Stimulated activated CD4-positive, alpha-beta T cell treated with anti-CD3 and anti-CD28 coated beads, Interleukin-4, amount 100 ng/mL, for 48 hours (primary cell): ENCODE data around the gene DLX3.

Source experiments
- DNase-seq, 2 donors: peaks; one replicate each; pipeline ENCODE4 v3.0.0-alpha.2; 2020; ENCODE audit warnings: low read depth in 2 of 2

DLX3 gene

GRCh38 chr17:50023520-50023919, 28.5 kb upstream of the DLX3 start:
- no peak for DNase-seq

DNA sequence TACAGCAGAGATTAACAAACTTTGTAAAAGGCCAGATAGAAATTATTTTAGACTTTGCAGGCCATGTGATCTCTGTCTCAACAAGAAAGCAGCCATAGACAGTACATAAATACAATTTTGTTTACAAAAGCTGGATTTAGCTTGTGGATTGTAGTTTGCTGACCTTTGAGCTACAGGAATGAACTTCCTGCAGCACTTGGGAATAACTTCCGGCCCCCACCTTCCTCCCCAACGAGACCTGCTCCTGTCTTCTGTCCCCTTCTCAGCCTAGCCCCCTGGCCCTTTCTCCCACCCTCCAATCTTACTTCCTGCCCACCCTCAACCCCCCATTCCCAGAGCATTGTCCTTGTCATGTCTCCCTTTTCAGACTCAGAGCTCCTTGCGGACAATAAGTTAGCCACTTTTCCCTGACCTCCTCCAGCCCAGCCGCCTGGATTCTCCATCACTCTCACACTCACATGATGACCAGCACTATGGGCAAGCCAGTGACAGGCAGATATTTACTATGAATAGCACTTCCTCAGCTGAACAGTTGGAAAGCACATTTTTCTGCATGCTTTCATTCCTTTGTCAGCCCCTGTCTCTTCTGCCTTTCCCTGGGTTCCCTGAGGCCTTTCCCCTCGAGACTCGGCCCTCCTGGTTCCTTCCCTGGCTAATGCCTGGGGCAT, 27.6 kb upstream of the DLX3 start:
- DNase-seq: no peak

GRCh38 chr17:50021681-50022370, 26.8 kb upstream of the DLX3 start:
- DNase-seq: no peak

DNA sequence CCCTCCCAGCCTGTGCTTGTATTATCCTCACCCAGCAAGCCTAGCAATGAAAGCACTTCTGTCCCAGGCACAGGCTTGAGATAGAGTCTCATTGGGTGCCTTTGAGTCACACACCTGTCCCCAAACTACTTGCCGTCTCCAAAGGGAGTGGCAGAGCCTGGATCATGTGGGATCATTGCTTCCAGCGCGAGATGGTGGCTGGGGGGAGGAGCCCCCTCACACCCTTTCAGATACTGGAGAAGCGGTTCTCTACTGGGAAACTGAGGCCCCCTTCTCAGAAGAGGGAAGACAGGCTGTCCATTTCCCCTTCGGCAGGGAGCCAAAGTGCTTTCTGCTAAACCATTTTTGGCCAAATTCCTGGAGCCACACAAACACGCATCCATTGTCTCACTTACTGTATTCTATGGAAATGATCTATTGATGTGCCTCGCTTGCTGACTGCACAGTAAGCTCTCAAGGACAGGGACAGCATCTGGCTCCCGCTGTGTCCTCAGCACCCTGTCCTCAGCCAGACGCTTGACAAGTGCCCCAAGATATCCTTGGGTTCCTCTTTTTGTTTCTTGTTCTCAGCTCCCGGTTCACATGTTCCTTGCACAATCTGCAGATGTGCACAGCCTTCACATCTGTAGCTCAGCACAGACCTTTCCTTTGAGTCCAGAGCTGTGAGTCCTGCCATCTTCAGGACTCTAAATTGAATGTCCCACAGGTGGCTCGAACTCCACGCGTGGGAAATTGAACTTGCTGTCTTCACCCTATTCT, 26.0 kb upstream of the DLX3 start:
- DNase-seq: no peak

- DNase-seq: no peak
These were observed 23.9 kb upstream of the DLX3 start for GRCh38 chr17:50018909-50019308.

- no peak for DNase-seq
These were observed 20.1 kb upstream of the DLX3 start for GRCh38 chr17:50015146-50015545.

GRCh38 chr17:50014471-50015088, 19.6 kb upstream of the DLX3 start:
- DNase-seq: no peak

GRCh38 chr17:50013079-50013478, 18.1 kb upstream of the DLX3 start:
- DNase-seq: no peak

- DNase-seq: no peak
These were observed 14.3 kb upstream of the DLX3 start for GRCh38 chr17:50009282-50009681.

DNA sequence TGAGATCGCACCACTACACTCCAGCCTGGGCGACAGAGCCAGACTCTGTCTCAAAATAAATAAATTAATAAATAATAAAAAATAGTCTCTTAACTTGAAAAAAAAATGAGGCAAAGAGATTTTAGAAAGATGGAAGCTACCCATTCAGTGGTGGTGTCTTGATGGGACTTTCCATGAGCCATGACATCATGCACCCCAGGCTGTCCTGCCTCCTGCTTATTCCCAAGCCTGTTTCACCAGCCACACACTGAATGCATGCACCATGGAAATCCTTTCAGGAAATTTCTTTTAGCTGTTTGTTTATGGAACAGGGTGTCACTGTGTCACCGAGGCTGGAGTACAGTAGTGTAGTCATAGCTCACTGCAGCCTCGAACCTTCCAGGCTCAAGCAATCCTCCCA, 8.9 kb upstream of the DLX3 start:
- no peak for DNase-seq

- no peak for DNase-seq
These were observed 4.0 kb upstream of the DLX3 start for GRCh38 chr17:49998836-49999511.

DNA sequence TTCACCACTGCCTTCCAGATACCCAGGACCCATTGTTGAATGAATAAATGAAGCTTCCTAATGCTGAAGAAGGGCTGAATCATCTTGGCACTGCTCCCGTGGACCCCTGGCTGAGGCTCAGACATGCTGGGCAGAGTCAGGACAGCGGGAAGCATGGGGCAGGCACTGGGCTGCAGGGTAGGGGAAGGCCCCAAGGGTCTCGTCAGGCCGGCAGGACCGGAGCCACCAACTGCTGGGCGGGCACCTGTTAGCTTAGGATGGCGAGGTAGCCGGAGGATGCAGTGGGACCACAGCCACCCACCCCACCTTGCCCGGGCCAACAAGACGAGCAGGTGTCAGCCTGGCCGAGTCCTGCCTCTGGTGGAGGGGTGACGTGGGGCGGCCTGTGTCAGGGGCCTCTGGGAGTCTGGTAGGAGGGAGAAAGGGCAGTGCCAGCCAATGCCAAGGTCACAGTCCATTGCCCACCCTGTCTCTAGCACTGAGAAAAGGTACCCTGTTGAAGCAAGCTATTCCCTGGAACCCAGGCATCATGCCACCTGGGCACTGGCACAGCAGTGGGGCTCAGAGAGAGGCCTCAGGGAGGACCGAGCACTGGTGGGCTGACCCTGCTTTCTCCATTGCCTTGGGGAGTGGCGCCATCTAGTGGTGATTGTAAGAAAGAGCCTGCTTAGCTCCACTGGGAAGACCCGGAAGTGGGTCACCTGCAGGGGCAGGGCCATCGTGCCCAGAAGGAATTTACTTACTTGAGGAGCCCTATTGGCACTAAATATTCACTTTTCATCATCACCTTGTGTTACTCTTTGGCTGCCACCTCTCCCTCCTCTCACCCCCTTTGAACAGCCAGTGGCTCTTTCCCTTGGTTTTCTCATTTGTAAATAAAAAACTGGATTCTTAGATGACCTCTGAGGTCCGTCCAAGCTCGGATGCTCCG, 3.0 kb upstream of the DLX3 start:
- peak; percentile 78 to 81 for DNase-seq

- DNase-seq: no peak
These were observed 2.3 kb upstream of the DLX3 start for GRCh38 chr17:49997301-49997650.

DNA sequence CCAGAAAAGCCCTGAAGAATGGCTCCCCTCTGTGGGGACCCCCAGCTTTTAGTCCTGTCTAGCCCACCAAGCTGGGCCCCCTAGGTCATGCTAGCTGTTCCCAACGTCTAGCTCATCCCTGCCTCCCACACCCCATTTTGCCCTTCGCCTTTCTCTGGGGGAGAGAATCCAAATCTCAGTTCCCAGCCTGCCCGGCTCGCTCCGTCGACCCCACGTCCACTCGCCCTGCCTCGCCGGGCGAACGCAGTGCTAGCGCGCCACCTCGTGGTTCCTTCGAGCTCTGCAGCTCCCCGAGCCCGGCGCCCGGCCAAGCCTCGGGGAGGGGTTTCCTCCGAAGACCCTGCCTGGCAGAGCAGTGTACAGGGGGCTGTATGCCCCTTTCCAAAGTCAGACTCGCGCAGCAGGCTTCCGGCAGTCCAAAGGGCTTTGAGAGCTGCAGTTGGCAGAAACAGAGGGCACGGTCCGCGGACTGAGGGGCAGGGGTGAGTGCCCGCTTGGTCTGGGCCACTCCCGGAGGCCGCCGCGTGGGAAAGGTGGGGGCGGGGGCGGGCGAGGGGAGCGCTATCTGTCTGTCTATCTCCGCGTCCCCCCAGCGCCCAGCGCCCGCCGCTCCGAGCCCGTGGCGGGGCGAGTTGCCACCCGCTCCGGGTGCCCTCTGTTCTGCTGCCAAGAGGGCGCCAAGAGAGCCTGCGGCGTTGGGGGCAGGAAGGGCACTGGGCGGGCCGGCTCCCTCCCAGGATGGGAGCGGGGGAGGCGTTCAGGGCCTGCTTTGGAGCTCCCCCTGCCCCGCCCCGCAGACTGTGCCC, 1.7 kb upstream of the DLX3 start:
- DNase-seq: peak; percentile 52 to 65

- DNase-seq: no peak
These were observed 1.1 kb upstream of the DLX3 start for GRCh38 chr17:49996121-49996494.

- no peak for DNase-seq
These were observed 654 bp downstream of the DLX3 start for GRCh38 chr17:49994085-49995054.

DNA sequence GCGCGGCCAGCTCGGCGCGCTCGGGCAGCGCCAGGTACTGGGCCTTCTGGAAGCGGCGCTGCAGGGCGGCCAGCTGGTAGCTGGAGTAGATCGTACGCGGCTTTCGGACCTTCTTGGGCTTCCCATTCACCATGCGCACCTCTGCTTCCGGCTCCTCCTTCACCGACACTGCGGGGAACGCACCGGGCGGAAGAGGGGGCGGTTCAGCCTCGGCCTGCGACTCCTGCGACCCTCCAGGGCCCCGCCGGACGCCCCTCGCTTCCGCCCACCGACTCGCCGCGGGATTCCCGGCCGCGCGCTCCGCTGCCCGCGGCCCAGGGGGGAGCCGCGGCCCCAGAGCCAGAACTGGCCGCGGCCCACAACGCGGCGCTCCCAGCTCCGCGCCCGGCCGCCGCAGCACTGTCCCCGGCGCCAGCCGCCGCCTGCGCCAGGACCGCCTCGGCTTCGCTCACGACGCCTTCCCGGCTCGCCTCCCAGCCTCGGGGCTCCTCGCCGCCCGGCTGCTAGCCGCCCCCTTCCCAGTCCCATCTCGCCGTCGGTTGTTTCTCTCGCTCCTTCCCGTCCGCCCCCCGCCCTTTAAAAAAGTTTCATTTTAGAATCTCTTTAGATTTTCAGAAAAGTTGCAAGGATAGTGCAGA, 1.5 kb downstream of the DLX3 start:
- no peak for DNase-seq

DNA sequence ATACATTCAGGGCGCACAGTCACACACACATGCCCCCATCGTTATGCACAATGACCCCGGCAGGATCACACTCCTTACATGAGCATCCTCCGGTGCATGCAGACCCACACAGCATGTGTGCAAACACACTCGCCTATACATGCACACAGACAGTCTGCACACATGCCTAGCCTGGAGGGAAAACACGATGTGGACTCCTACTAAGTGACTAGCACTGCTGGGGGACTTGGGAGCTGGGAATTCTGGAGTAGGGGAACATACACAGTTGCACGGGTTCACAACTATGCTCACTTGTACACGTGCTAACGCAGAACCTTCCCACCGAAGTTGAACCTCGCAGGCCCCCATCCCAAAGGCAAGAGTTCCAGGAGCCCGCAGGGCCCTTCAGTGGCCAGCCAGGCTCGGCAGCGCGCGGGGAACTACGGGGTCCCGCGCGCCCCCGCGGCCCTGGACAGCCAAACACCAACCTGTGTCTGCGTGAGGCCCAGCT, 2.0 kb downstream of the DLX3 start:
- no peak for DNase-seq
